HL-60/S4 treated with phorbol 12-myristate 13-acetate at 8.2 ng/mL for 4 days and 3 days (cell line): ENCODE results near the gene ITPRID2.
"Not testable (repeated sequence)": the region's sequence is repeated elsewhere in the genome, so short reads cannot be mapped to it uniquely, and the experiment has no call there.

ENCODE experiments used
- in situ Hi-C: fragments of 300-500 bp; cut with MboI; formaldehyde crosslinking; loops from 2 replicates; pipeline ENCODE4 v1.15.0; 2022; ENCODE audit warnings: low sequenced_read_pairs

The ITPRID2 gene

DNA sequence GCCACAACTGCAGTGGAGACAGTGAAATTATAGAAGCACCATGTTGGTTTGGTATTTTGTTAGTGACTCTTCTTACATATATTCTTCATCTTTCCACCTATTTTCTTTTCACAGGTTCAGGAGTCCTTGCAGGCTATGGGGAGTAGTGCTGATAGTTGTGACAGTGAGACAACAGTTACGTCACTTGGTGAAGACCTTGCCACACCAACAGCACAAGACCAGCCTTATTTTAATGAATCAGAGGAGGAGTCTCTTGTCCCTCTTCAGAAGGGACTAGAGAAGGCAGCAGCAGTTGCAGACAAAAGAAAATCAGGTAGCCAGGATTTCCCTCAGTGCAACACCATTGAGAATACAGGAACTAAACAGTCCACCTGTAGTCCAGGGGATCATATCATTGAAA is 23.6 kb downstream of the ITPRID2 start:
- in situ Hi-C loops = no loop called here

DNA sequence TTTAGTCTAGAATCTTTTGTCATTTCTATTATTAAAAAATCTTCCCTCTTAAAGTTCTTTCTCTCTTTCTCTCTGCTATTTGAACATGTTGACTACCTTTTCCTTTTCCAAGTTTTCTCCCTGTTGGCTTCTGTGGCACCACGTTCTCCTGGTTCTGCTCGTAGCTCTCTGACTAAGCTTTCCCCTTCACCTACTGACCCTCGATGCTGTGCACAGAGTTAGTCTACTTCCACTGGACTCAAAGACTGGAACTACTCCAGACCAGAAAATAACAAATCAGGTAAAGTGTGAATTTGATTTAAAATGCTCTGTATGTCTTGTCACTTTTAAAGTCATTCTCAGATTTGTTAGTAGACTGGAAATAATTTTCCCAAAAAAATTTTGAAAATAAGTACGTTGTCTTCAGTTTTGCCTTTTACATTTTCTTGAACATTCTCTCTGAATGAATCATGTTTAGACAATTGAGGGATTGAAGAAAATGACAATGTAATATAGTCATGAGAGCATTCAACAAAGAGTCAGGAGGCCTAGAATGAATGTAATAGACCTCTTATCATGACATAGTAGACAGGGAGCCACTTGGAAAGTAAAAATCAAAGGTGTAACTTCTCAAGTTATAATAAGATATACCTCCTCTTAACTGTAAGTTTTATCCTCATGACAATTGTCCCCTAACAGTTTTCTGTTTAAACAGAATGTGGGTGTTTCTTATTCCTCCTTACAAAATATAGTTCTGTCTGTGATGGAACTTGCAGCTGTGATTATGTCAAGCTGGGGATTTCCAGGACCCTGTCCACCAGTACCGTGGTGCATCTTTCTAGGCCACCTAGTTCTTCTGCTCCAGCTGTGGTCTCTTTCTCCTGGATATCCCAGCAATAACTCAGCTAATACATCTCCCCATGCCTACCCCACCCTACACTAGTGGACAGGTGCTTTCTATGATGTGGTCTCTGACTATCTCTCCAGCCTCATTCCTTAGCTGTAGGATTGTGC is 25.5 kb downstream of the ITPRID2 start:
- in situ Hi-C loops = no loop called here

GRCh38 chr2:181918188-181918587 is 26.7 kb downstream of the ITPRID2 start:
- in situ Hi-C loops = no loop called here

DNA sequence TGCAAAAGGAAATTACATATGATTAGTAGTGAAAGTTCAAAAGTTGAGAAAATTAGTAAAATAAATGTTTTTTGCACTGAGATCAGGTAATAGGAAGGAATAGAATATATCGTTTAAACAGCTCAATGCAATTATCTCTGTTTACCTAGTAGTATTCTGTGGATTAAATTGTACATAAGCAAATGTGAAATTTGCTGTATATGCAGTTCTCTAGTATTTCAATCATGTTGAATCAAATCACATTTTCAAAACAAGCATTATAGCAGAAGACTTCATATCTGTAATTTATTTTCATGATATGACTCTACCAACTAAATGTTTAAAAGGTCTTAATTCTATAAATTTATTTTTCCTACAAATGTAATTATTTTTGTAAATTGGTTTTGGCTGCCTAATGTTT is 31.6 kb downstream of the ITPRID2 start:
- in situ Hi-C loops = no loop called here

DNA sequence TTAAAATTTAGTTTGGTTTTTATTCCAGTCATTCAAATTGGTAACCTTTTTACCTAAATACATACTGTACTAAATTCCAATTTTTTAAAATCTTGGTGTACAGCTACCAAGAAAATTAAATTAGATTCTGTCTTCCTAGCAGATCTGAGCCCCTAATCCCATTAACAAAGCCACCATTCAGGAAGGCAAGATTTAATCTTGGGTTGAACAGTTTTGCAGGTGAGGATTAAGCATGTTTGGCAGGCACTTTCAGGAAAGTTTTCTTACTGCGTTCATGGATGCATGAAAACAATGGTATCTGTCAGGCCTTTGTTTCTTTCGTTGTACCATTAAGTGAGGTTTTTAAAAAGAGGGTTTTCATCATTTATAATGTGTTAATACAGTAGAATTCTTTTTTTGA is 32.8 kb downstream of the ITPRID2 start:
- in situ Hi-C loops = no loop called here

DNA sequence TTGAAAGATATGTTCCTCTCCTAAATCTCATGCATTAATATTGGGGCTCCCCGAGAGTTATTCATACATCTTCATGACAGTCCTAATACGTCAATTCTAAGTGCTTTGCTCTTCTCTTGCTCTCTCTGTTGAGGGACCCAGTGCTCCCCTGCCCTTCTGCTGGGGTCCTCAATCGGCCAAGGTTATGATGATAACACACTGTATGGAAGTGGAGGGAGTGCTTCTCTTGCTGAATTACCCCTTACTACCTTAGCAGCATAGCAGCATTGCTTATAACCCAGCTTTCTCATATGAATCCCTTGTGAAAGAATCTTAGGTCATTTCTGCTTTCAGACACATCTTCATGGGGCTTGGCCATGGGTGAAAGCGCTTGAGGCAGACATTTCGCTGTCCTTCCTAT is 43.2 kb downstream of the ITPRID2 start:
- in situ Hi-C loops = no loop called here

DNA sequence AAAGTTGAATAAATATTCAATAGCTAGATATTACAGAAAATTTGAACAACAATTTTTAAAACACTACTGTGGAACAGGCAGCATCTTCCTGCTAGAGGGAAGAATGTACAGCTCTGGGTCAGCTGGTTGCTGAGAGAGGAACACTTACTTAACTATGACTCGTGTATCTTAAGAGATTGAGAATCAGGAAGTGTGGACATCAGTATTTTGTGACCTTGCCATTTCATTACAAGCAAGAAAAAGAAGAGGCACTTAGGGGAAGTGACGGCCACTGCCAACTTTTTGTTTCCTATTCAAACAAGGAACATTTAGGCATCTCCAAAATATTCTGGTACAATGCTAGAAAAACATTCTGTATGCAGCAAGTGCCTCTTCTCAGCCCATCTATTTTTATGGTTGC is 45.9 kb downstream of the ITPRID2 start:
- in situ Hi-C loops = no loop called here

- in situ Hi-C loops = no loop called here
Observed at GRCh38 chr2:181943411-181944124, 52.0 kb downstream of the ITPRID2 start.

DNA sequence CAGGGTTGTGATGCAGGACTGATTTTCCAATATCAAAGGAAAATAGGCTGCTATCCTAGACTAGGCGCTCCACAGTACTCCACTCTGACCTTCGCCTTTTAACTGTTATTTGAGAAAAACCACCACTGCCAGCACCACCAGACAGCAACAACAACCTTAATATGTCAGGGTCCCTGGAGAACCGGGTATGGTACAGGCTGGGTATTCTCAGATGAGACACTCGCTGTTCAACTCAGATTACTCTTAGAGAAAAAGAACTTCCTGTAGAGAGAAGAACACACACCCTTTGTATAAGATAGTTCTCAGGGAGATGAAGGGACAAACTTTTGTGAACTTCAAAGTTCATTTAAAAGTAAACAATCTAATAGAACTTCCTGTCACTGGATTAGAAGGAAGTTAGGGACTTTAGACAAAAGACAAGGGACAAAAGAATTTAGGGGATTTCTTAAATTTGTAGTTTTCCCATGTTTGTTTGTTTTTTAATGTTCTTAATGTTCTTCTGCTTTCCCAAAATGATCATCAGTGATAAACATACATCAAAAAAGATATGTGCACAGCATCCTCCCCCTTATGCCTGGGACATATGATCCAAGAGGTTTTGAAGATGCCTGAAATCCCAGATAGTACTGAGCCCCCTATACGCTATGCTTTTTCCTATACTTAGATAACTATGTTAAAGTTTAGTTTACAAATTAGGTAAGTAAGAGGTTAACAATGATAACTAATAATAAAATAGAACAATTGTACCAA is 52.8 kb downstream of the ITPRID2 start:
- in situ Hi-C loops = no loop called here

- in situ Hi-C loops = no loop called here
Observed at GRCh38 chr2:181944914-181945291, 53.4 kb downstream of the ITPRID2 start.

DNA sequence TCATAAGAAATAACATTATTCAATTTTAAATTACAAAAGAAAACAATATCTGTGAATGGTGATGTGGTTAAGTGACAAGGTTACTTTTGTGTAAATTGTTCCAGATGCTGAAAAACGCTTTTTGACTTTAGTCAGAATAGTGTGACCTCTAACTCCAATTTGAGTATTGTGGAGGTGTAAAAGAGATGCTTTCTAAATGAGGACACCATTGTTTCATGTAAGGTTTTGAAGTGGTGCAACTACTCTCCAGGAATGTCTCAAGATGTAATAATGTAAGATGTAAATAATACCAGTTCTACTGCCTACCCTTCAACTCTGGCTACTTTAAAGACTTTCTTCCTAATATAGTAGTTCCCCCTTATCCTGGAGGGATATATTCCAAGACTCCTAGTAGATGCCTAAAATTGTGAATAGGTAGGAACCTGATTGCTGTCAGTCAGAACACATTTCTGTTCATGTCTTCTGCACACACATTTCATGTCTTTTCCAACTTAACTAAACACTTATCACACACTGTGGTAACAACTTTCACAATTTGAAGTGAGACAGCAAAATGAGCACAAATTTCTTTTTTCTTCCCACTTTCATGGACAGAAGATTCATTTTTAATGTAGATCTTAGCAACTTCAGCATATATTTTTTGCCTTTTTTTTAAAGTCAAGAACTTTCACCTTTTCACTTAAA is 55.1 kb downstream of the ITPRID2 start:
- in situ Hi-C loops = no loop called here

GRCh38 chr2:181947273-181947672 is 55.7 kb downstream of the ITPRID2 start:
- in situ Hi-C loops = no loop called here

DNA sequence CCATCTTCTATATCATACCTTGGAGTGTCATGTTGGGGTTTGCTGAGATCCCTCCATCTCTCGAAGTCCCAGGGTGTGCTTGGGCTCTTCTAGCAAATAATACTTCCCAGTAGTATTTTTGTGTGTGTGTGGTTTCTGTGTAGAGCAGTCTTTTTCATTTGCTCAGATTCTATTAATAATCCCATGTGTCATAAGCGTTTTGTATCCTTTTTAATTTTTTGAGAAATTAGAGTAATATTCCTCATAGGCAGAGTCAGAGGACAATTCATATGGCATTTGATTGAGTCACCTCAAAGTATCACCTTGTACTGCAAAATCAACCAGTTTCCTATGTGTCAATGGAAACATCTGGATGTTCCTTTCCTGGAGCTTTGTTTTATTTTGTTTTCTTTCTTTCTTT is 56.7 kb downstream of the ITPRID2 start:
- in situ Hi-C loops = no loop called here

- in situ Hi-C loops = no loop called here
Observed at GRCh38 chr2:181949047-181949446, 57.5 kb downstream of the ITPRID2 start.

DNA sequence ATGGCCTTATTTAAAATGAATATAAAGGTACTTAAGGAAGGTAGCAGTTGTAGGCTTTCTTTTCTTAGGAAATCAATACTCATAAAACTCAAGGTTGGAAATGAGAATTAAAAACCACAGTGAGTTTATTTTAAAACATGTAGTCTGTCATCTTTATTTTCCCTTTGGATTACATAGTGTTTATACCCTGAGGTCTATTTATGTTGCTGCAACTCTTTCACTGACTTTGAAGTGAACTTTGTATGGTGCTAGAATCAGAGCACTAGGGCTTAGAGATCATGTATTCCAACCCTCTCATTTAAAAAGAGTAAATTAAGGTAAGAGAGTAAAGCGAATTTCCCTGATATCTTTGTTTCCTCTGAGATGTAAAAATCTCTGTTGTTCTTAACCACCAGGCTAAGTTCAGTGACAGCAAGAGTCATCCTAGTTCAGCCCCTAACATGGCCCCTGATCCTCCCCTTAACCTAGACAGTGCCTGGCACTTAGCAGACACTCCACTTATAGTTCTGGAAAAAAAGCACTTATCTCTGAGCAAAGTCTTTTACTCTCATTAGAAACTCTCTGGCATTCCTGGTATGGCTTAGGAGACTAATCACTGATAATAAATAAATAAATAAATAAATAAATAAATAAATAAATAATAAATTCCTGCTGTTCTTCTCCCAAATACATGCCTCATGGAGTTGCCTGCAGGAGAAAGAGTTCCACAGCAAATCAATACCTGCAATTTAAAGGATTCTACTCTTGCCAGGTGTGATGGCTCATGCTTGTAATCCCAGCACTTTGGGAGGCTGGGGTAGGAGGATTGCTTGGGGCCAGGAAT is 61.1 kb downstream of the ITPRID2 start:
- in situ Hi-C loops = no loop called here

DNA sequence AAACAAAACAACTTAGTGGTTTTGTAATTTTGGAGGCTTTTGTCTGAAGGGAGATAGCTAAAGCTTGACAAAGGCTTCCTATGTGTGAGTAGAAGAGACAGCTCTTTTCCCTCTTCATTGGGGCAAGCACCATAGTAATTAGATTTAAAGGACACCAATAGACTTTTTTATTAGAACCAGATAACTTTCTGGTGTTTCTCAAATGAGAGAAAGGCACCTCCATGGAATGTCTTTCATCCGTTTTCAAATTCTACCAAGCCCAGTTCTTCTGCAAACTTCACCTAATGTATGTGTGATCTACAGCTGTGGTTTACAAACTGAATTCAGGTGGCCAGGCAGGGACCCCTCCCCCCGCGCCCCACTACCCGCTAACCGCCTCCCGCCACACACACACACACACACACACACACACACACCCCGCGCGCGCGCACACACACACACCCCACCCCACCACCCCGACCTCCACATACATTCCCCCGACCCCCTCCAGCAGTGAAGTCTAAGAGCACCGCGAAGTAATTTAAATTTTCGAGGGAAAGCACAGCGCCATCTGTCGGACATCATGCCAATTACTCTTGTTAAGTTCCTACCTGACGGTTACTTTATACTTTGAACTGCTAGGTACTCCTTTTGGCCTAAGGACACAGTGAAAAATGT is 62.5 kb downstream of the ITPRID2 start:
- in situ Hi-C loops = no loop called here

DNA sequence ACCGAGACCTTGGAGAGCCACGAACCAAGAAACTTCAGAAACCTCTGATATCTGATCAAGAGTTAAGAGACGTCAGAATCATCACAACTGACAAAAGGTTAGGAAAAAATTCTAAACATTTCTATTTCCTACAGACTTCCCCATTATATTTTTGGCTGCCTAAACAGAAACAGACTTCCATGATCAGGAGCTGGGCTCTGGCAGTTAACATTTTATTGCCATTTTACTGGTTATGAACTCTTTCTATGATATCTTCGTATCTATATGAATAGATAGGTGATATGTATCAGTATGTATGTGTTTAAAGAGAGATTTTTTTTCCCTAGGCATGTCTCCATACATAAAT is 63.0 kb downstream of the ITPRID2 start:
- in situ Hi-C loops = no loop called here

GRCh38 chr2:181955010-181955409 is 63.5 kb downstream of the ITPRID2 start:
- in situ Hi-C loops = no loop called here

- in situ Hi-C loops = not testable (repeated sequence)
Observed at GRCh38 chr2:181955866-181956265, 64.3 kb downstream of the ITPRID2 start.

DNA sequence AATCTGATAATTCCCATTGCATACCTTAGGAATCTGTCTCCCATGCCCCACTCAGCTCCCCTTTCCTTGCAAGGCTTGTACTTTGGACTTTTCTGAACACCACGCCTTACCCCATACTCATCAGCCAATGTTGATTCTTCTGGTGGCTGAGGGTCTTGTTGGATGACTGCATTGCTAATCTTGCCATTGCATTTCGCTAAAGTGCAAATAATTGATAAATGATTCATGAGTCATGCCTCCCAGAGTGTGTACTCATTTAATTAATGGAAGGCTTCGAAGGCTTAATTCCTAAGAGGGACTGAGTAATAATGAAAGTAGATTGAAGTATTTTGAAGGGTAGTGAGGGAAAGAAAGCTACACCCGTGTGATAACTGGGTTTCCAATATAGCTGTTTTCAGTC is 66.1 kb downstream of the ITPRID2 start:
- in situ Hi-C loops = no loop called here
